Adipose tissue (tissue), 3 donors: Measurements from ENCODE around the gene ZNF609. TPM values are rescaled to one million over a fixed set of nuclear protein-coding genes. Genes with fewer than 3 reads are reported as not detected.

Experiments
- H3K27ac ChIP-seq: one replicate; pipeline ENCODE4 v1.5.1; 2013; ENCODE audit warnings: low read depth, low read length
- WGBS, 3 donors: extraction: QIAGEN DNeasy Blood & Tissue Kit; methylation state at CpG; one replicate each; pipeline ENCODE4 v1.1.7; 2013; 5-methylcytosine and 5-hydroxymethylcytosine counted together
- polyA plus RNA-seq, 3 donors: library from polyadenylated mRNA; stranded (reverse); fragments of 200-250 nt; gene quantifications; one replicate each; pipeline ENCODE4 v1.2.3, GENCODE V29; 2013
- donor health status: healthy with polysubstance abuse.
- donor health status: Bipolar disorder and iron deficiency.
- donor health status: healthy.

ZNF609 gene, protein sequence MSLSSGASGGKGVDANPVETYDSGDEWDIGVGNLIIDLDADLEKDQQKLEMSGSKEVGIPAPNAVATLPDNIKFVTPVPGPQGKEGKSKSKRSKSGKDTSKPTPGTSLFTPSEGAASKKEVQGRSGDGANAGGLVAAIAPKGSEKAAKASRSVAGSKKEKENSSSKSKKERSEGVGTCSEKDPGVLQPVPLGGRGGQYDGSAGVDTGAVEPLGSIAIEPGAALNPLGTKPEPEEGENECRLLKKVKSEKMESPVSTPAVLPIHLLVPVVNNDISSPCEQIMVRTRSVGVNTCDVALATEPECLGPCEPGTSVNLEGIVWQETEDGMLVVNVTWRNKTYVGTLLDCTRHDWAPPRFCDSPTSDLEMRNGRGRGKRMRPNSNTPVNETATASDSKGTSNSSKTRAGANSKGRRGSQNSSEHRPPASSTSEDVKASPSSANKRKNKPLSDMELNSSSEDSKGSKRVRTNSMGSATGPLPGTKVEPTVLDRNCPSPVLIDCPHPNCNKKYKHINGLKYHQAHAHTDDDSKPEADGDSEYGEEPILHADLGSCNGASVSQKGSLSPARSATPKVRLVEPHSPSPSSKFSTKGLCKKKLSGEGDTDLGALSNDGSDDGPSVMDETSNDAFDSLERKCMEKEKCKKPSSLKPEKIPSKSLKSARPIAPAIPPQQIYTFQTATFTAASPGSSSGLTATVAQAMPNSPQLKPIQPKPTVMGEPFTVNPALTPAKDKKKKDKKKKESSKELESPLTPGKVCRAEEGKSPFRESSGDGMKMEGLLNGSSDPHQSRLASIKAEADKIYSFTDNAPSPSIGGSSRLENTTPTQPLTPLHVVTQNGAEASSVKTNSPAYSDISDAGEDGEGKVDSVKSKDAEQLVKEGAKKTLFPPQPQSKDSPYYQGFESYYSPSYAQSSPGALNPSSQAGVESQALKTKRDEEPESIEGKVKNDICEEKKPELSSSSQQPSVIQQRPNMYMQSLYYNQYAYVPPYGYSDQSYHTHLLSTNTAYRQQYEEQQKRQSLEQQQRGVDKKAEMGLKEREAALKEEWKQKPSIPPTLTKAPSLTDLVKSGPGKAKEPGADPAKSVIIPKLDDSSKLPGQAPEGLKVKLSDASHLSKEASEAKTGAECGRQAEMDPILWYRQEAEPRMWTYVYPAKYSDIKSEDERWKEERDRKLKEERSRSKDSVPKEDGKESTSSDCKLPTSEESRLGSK (N-terminal part only)
- polyA plus RNA-seq = 1 to 10 TPM; 3.5 to 9.8 (median 7.9) TPM

DNA sequence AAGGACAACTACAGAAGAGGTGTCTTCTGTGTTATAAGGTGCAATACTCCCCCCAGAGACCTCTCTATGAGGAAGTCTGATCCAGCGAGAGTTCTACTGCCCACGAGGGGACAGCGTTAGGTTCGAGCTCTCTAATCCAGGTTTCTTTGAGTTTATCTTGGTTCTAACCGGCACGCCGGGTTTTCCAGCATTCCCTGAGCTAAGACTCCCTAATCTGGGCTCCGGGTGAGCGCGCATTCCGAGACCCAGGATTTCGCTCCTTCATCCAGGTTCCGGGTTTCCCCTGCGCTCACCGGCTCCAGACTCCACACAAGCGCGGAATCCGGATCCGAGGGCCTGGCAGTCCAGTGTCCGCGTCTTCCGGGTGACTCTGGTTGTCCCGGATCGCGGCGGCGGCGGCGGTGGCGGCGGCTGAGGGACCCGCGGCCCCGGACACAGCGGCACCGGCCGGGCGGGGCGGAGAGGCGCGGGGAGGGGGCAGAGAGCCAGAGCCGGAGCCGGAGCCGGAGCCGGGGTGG, at the start of gene ZNF609:
Gene ZNF609 (plus strand): TSS at position 373 of the 518 bp plus-strand sequence. CDS start 38,842 bp downstream, outside the sequence.
- peak within 1 kb of the TSS; percentile 51 for H3K27ac ChIP-seq
- WGBS, 3 donors = 1% methylated on average over 44 to 45 of the region's 45 CpGs

DNA sequence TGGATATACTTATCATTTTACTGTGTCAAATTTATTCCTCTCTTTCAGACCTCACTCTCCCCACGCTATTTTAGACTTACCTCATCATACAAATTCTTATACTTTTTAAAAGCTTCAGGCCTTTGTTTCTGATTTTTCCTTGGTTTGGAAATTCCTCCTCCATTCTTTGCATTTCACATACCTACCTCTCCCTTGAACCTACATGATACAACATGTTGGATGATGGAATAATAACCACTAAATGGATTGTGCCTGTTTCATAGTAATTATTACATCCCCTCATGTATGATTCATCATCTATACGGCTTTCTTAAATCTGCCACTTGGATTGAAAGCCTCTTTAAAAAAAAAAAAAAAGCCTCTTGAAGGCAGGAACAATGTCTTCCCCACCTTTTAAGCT, 48.2 kb upstream of the ZNF609 start:
- WGBS, 3 donors = 88 to 90% (median 89%) methylated on average over 2 of the region's 2 CpGs
- H3K27ac ChIP-seq = no peak overlapping the region

DNA sequence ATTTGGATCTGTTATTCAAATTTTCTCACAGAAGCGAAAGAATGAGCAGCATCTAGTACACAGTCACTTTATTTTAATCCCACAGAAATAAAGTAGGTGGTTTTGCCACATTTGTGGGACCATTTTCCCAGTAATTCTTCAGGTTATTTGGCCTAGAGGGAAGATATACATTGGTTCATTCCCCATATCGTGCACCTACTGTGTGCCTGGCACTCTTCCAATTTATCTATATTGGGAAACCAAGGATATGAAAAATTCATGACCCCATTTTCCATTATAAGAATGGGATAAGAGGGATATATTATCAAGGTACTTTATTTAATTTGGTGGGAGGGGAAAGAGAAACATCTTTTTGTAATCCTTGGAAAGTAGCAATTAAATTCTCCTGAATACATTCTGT, 37.7 kb upstream of the ZNF609 start:
- WGBS, 3 donors = 86 to 93% (median 90%) methylated on average over 2 of the region's 2 CpGs
- no peak overlapping the region for H3K27ac ChIP-seq

DNA sequence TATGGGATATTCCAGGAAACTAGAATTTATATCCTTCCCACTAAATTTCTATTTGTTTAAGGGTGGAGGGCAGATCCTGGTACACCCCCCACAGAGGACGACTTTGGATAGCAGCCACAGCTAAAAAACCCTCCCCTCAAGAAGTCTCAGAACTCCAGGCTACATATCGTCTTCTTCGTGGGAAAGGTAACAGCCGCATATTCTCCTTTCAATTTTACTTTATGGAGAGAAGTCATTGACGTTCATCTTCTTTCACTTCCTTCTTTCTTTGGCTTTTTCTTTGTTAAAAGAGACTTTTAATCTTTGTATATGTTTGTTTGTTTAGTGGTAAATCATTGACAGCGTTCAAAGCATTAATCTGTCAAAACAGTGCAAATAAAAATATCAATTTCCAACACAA, 36.4 kb upstream of the ZNF609 start:
- 39 to 82% (median 79%) methylated on average over 6 of the region's 6 CpGs for WGBS, 3 donors
- no peak overlapping the region for H3K27ac ChIP-seq

DNA sequence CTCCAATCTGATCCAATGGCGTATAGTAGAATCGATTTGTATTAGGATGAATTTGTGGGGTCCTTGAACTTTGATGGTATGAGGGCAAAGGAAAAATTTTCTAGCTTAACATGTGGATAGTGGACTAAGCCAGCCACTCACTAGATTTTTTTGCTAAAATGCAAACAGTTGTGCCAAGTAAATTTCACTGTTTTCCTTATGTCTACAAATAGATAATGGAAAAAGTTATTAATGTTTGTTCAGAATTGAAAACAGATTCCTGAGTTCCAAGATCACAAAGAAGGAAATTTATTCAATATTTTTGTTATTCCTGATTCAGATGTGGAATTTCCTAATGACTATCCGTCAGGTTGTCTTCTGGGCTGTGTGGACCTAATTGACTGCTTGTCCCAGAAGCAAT, 35.2 kb upstream of the ZNF609 start:
- no peak overlapping the region for H3K27ac ChIP-seq
- WGBS, 3 donors = 65 to 90% (median 89%) methylated on average over 3 of the region's 3 CpGs

DNA sequence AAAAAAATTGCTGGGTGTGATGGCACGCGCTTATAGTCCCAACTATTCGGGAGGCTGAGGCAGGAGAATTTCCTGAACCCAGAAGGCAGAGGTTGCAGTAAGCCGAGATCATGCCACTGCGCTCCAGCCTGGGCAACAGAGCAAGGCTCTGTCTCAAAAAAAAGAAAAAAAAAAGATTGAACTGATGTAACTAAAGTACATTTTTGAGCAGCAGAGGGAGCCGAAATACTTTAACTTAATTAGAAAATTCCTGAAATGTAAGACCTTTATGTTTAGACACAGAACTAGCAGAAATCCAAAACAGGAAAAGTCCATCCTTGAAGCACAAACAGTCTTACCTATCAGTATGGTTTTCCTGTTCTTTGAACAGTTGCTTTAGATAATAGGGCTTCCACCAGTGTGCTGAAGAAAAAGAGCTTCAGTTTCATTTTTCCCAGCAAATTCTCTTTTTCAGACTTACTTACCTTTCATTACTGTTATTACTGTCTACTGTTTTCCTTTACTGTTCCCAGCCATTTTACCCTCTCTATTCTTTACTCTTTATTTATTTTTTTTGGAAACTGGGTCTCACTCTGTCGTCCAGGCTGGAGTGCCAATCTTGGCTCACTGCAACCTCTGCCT, 33.4 kb upstream of the ZNF609 start:
- H3K27ac ChIP-seq = no peak overlapping the region
- 72 to 88% (median 77%) methylated on average over 7 of the region's 7 CpGs for WGBS, 3 donors

DNA sequence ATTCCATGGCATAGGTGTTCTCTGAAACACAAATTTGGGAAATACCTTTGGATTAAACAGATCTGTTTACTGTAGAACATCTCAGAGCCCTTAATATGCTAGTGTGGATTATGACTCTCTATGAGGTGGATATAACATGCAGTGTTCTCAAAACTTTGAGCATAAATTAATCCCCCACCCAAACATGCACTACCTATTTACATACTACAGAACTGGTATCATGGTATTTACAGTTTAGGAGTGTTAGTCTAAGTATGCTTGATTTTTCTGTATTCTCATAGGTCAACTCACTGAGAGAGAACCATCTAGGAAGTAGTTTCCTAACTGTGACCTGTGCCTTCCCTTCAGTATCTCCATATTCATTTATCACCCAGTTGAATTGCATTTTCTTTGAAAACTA, 30.9 kb upstream of the ZNF609 start:
- no peak overlapping the region for H3K27ac ChIP-seq

DNA sequence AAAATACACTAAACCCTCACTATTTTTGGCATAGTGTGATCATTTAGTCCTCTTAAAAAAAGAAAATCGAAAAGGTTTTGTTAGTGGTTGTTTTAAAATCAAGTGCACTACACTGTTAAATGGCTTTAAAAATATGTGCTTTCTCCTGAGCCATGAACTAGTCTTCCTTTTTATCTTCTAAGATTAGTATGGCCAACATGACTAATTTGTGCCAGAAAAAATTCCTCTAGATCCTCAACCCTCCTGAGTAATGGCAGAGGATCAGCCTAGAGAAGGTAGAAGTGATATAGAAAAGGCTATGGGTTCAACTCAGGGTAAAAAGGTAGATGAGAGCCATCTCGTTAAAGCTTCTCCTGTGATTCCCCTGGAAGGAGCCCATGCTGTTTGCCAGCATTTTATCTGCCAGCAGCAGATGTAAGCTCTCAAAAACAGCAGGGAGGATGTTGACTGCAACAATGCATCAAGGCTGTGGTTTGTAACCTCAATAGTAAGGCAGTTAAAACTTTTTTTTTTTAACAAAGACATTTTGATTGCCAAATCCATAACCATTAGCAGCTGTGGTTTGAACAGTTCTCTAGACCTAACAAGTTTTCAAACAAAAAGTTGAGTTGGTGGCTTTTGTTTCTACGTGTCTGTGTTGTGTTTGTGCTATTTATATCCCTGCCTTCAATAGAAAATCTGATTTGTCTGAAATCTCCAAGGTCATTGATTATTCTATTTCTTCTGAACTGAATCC, 30.2 kb upstream of the ZNF609 start:
- 8 to 30% (median 12%) methylated on average over 3 of the region's 3 CpGs for WGBS, 3 donors
- H3K27ac ChIP-seq = no peak overlapping the region

DNA sequence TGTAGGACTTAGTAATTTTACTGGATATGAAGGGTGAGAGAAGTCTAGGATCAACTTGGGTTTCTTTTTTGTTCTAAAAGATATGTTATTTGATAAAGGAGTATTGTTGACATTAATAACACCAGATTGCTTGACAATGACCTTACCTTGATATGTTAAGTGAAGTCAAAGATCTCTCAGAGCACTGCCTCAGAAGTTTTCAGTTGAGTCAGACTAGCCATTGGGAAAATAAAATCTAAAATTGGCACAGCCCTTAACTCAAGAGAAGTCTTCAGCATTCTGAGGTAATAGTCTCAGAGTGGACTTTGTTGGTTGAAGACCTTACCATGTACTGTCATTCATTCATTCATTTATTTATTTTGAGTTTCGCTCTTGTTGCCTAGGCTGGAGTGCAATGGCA, 22.4 kb upstream of the ZNF609 start:
- no peak overlapping the region for H3K27ac ChIP-seq
- WGBS, 3 donors = 96 to 100% (median 96%) methylated on average over 1 of the region's 1 CpG

DNA sequence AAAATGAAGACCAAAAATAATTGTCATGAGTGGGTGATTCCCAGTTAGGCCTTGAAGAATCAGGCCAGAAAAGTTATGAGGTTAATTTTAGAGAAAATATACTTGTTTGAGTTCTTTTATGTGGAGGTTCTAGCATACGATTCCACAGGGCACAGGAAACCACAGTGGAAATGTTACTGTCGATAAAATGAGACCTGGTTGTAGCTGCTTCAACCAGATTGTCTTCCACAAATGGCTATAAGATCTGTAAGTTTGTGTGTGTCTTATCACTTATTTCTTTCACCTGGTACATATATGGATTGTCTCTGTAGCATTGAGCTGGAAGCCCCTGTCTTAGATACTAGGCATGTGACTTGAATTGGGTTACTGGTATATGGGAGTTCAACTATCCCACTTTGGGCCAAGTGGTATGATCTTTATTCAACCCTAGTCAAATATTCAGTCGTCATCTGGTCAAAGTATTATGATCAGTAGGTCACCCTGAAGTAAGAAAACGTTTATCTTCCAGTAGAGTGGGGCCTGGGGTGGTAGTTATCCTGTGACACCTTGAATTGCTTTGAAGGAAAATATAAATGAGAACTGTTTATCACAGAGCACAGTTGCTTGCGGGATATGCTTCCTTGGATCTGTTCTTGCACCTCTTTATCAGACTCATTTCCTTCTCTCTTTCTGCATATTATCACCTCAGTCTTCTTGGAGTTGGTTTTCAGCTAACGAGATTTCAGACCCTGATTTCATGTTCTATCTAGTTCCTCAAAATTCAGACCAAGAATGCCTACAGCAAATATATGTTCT, 21.5 kb upstream of the ZNF609 start:
- H3K27ac ChIP-seq = no peak overlapping the region
- WGBS, 3 donors = 54 to 74% (median 56%) methylated on average over 6 of the region's 6 CpGs

DNA sequence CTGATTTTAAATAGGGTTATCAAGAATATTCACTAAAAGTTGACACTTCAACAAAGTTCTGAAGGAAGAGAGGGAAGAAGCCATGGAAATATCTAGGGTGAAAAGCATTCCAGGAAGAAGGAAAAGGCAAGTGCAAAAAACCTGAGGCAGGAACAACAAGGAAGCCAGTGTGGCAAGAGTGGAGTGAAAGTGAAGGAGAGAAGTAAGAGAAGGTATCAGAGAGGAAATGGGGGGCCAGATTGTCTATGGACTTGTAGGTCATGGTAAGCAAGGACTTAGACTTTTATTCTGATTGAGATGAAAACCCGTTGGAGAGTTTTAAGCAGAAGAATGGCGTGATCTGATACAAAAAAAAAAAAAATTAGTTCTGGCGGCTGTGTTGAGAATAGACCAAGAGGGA, 18.5 kb upstream of the ZNF609 start:
- H3K27ac ChIP-seq = no peak overlapping the region
- 88 to 93% (median 90%) methylated on average over 3 of the region's 3 CpGs for WGBS, 3 donors

DNA sequence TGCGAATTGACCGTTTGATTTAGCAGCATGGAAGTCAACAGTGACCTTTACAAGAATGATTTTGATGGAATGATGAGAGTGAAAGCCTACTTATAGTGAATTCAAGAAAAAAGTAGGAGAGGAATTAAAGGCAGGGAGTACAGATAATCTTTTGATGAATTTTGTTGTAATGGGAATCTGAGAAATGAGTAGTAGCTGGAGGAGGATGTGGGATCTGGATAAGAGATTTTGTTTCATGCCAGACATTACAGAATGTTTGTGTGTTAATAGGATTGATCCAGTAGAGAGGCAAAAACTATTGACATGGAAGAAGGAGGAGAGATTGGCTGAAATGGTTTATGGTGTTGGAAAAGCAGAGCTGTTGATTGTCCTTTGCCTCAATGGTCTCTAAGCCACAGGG, 17.4 kb upstream of the ZNF609 start:
- H3K27ac ChIP-seq = no peak overlapping the region
- 72 to 94% (median 80%) methylated on average over 2 of the region's 2 CpGs for WGBS, 3 donors

DNA sequence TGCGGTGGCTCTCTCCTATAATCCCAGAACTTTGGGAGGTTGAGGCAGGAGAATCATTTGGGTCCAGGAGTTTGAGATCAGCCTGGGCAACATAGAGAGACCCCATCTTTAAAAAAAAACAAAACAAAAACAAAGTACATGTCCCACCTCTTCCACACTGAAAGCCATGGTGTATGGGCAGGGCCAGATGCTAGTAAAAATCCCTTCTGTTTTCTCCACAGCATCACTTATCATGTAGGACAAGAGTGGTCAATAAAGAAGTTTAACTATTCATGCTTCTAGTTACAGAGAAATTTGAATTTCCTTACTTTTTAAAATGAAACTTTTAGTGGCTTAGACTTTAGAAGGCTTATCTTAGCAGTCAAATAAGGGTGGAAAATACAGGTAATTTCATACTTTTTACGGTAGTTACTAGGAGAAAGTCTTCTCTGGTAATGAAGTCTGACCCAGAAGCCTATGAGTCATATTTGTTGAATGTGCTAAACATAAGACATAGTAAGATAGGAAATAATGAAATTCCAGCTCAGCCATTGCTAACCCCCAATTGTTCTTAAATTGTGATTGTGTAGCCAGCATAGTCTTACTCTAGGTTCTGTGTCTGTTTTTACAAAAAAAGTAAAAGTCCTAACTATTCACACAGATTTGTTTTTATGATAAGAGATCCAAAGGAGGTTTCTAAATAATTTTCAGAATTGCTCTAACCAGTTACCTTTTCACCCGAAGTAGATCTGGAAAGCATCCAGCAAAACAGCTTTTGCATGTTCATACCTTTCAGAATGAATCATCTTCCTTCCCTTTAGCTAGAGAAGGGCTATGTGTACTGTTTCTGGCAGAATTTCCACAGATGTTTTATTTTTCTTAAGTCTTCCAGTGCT, 16.4 kb upstream of the ZNF609 start:
- H3K27ac ChIP-seq = no peak overlapping the region
- WGBS, 3 donors = 53 to 66% (median 54%) methylated on average over 3 of the region's 3 CpGs

DNA sequence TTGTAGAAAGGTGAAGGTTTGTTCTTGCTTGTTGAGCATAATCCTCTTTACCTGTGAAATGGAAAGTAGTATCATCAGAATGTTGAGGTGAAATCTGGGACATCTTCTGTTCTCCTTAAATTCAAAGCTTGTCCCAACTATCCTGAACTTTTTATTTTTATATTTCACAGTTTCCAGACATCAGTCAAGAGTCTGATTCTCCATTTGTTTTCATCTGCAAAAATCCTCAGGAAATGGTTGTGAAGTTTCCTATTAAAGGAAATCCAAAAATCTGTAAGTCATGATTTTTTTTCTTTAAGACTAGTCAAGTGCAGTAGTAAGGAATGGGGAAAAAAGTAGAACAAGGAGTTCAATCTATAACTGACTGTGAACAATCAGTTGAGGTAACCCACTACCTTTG, 15.5 kb upstream of the ZNF609 start:
- H3K27ac ChIP-seq = no peak overlapping the region

DNA sequence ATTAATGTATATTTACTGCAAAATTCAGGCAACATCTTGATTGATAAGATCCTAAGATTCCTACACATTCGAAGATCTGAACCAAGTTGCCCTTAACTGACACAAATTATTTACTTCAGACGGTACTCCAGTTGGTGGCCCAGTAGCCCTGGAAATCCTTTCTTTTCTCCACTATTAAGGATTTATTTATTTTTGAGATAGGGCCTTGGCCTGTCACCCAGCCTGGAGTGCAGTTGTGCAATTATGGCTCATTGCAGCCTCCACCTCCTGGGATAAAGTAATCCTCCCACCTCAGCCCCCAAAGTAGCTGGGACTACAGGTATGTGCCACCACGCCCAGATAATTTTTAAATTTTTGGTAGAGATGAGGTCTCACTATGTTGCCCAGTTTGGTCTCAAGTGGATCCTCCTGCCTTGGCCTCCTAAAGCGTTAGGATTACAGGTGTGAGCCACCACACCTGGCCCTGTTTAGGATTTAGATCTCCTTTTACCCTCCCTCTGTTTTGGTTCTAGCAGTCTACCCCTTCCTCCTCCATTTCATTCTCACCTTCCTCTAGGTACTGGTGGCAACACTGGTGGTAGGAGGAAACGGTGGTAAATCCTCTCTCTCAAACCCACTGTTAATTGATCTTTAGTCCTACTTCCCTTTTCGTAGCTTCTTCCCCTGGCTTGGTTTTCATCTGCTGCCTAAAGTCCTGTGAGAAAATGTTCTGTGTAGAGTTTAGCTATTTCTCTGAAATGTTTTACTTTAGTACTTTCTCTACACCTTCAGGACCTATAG, 12.7 kb upstream of the ZNF609 start:
- no peak overlapping the region for H3K27ac ChIP-seq
- WGBS, 3 donors = 81 to 95% (median 91%) methylated on average over 6 of the region's 6 CpGs
